GM18867 (cell line): ENCODE measurements around the gene SMDT1.
"Not testable (repeated sequence)": the region's sequence is repeated elsewhere in the genome, so short reads cannot be mapped to it uniquely, and the experiment has no call there.

ENCODE experiments used
- ATAC-seq: cut with Tn5 transposase; IDR thresholded peaks from one replicate; pipeline ENCODE4 v1.9.1; 2021; ENCODE audit warnings: mild to moderate bottlenecking, moderate library complexity; ENCODE audit not compliant: unreplicated experiment

Gene SMDT1

DNA sequence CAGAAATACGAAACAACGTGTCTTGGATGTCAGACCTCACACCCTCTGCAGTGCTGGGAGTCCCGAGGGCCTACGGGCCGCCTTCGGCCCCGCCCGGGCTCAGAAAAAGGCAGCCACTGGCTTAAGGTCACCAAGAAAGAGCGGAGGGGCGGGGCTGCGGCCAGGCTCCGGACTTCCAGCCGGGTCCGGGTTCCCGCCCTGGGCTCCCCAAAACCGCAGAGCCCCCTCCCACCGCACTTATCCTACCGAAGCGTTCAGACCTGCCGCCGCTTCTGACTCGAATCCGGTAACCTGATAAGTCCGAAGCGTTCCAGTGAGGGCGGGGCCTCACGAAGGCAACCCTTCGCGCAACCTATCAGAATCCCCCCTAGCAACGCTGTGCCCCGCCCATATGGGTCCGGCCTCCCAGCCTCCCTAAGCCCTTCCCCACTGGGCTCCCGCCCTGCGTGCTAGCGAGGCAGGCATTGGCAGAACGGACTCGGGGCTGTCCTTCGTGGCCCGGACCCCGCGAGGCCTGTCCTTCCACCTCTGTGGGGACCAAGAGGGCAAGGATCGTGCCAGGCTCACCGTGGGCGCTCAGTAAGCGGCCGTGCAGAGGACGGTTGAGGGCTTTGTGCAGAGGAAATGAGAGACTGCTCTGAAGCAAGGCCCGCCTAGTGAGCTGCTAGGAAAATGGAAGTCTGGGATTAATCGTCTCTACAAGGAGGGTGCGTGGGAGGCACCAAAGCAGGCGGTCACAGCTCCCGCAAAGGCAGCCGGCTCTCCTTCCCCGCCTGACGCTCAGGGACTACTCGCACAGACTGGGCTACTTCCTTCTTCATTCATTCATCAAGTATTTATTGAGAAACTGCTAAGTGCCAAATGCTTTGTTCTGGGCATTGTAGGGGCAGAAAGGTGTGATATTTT, 8.7 kb upstream of the SMDT1 start, which contains the start of gene NAGA:
TSS of gene NAGA (minus strand) at position 296 of the 906 bp plus-strand sequence. CDS start 515 bp downstream, outside the sequence.
- ATAC-seq = peak; percentile 90

DNA sequence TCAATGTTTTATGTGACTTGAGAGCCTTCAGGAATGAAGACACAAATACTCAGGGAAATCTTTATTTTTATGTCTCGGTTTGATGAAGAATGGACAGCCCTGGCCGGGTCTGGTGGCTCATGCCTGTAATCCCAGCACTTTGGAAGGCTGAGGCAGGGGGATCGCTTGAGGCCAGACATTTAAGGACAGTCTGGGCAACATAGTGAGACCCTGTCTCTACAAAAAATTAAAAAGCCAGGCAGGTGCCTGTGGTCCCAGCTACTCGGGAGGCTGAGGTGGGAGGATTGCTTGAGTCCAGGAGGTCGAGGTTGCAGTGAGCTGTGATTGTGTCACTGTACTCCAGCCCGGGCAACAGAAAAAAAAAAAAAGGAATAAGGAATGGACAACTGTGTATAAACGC, 8.0 kb upstream of the SMDT1 start:
- ATAC-seq = not testable (repeated sequence)

DNA sequence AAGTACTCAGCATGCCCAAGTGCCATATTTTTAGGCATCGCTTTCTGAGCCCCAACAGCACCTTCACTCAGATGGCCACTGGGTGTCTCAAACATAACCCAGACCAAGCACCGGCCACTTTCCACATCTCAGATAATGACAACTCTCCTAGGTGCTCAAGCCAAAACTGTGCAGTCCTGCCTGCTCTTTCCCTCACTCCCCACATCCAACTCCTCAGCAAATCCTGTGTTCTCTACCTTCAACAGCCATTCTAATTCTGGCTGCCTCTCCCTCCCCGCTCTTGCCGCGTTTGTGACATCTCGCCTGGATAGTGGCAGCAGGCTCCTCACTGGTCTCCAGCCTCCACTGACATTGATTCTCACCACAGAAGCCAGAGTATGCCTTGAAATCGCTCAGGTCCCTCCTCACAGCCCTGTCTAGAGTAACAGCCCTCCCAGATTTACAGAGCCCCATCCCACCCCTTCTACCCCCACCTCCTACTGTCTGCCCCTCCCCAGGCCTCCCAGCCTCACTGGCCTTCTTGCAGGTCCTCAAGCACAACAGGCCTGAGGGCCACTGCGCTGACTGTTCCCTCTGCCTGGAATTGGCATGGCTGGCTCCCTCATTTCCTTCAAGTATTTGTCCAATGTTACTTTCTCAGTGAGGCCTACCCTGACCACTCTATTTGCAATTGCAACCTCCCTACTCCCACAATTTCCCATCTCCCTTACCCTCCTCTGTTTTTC, 6.7 kb upstream of the SMDT1 start:
- no peak for ATAC-seq

DNA sequence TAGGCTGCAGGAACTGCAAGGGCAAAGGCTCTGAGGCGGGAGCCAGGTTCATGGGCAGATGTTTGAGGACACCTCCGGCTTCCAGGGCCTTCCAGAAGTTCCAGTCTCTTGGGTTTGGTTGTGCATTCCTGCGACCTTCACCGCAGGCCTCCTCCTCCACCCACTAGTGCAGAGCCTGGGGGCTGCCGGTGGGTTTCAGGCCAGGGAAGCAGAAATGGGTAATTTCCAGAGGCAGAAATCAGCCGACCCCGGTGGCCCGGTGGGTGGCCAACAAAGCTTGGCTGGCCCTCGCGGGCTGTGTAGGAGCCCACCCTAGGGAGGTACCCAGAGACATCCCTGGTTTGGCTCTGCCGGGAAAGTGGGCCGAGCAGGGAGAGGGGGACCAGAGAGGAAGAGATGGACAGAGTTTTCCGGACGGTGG, 5.9 kb upstream of the SMDT1 start:
- no peak for ATAC-seq

DNA sequence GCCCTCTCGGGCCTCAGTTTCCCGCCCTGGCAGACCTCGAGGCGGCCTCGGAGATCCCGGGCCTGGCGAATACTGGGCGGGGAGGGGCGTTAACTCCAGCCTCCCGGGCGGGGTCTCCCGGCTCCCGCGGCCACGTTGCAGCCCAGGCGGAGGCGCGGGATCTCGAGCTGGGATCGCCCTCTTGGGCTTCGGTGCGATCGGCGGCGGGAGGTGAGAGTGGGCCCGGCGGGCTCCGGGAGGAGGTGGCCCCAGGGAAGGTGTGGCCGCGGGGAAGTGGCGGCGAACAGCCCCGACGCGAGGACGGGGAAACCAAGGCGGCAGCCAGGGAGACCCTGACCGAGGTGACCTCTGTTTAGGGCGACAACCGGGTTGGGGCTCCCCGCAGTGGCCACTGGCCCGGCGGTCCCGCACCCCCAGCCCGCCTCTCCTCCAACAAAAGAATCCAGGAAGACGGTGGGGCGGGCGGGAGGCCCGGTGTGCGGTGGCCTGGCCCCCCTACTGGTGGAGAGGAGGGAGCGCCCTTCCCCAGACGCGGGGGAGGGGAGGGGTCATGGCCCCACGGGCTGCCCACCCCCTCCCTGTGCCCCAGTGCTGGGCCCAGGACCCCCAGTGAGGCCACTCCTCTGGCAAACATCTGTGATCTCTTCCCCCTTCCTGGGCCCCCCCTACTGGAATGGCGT, 5.2 kb upstream of the SMDT1 start, which contains the start of gene PHETA2:
TSS of gene PHETA2 (plus strand) at position 117 of the 680 bp plus-strand sequence. CDS start 3,046 bp downstream, outside the sequence.
- no peak for ATAC-seq

DNA sequence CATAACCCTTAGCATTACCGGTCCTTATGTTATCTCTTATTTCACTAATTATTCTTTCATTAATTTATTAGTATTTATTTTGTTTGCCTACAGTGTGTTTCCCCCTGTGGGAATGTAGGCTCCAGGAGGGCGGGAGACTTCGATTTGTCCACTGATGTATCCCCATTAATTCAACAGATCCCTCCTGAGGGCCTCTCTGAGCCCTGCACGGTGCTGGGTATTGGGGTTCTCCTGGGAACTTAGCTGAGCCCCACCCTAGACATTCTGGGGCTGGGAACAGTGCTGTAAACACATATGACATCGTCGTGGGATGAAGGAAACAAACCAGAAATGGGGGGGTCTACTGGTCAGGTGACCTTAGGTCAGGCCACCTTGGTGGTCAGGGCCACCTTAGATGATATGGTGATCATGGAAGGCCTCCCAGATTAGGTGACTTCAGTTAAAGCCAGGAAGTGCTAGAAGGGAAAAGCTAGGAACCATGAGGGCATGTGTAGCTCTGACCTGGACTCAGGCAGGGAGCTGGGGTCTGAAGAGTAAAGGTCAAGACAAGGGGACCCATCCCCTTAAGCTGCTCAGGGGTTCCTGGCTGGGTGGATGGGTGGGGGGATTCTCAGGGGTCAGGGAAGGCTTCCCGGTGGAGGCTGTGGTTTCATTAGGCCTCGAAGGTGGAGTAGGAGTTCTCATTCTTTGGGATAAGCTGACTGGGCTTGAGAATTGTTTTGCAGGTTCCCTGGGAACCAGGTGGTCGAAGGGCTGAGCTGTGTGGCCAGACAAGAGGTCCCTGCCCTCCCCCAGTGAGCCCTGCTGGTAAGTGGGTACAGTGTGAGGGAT, 4.4 kb upstream of the SMDT1 start:
- no peak for ATAC-seq

DNA sequence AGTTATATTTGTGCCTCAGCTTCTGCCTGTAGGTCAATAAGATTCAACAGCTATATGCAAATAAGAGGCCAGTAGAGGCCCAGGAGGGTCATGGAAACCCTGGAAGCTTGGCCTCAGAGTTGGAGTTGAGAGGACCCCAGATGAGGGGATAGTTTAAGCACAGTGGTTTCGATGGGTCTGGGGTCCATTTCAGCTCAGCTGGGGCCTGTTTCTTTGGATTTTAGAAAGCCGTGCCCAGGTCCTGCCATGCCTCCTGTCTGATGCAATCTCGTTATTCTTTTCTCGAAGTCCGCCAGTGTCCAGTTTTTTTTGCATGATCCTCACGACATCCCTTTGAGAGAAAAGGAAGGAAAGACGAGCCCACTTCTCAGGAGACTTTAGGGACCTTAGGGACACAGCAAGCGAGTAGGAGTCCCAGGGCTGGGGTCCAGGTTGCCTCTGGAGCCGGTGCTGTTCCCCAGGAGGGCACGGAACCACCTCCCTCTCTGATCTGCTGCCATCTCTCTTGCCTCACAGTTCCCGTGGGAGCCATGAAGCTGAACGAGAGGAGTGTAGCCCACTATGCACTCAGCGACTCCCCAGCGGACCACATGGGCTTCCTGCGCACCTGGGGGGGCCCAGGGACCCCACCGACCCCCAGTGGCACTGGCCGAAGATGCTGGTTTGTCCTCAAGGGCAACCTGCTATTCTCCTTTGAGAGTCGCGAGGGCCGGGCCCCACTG, 2.6 kb upstream of the SMDT1 start:
- ATAC-seq = no peak

DNA sequence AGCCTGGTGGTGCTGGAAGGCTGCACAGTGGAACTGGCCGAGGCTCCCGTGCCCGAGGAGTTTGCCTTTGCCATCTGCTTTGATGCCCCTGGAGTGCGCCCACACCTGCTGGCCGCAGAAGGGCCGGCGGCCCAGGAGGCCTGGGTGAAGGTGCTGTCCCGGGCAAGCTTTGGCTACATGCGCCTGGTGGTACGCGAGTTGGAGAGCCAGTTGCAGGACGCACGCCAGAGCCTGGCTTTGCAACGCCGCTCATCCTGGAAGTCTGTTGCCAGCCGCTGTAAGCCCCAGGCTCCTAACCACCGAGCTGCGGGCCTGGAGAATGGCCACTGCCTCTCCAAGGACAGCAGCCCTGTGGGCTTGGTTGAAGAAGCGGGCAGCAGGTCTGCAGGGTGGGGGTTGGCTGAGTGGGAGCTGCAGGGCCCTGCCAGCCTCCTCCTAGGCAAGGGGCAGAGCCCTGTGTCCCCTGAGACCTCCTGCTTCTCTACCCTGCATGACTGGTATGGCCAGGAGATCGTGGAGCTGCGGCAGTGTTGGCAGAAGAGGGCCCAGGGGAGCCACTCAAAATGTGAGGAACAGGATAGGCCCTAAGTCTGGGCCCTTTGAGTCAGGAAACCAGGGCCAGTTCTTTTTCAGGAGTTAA, 1.9 kb upstream of the SMDT1 start:
- ATAC-seq = no peak

DNA sequence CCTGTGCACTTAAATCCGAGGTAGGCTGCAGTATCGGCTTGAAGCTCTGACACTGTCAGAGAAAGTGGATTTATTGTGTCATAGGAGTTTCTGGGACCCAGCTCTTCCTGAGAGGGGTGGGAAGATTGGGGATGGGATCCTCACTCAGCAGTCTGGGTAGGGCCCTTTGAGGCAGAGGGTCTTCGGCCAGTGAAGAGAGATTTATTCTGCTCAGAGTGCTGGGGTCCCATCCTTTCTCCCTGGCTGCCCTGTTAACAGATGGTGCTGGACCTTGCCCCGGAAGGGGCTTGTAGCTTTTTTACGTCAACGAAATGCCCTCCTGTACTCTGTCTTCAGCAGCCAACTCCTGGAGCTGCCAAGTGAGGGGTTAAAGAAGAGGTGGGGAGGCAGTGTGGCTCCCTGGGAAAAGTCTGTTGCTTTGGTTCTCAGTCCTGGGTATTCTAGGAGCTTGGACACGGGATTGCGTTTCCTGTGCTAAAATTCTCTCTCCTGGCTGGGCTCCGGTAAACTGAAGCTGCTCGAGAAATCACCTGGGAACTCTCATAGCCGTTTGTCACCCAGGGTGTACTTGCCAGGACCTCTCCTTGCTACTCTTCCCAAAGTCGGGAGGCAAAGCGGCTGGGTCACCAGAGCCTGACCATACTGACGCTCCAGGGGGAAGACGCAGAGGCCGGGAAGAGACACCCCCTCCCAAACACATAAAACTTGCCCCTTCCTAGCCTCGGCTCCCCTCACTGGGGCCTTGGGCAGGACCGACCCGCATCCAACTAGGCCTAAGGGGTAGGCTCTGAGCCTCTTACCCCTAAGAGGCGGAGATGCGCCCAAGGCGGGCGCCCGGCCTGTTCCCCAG, 806 bp upstream of the SMDT1 start:
- ATAC-seq = peak; percentile 6

DNA sequence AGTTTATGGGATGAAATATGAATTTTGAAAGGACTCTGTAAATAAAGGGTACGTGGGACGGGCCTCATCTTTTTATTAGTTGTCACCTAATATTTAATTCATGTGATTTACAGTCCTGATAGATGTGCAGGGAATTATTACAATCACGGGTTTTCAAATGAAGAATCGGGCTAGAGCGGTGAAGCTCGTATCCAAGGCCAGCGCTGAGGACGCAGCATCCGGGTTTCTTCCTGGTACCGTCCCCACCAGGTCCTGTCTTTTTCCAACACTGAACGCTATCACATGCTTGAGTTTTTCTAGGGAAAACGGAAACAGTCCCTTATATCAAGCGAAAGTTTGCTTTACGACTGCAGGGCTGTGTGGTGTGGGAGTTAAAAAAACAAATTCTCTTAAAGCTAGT, 787 bp downstream of the SMDT1 start:
- ATAC-seq = no peak

DNA sequence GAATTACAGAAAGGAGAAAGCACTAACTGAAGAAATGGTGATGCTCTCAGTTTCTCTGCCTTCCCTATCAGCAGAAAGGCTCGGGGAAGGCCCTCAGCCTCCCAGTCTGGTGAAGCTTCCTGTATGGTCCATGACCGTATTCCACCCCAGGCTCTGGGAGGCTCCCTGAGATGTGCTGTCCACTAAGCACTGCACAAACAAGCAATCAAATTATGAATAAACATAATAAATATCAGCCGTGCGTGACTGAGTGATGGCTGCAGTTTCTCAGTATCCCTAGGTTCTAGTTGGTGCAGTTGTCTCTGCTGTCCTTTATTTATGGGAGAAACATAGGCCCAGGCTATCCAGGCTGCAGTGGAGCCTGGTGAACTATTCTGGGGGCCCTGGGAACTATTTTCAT, 3.6 kb downstream of the SMDT1 start:
- no peak for ATAC-seq

DNA sequence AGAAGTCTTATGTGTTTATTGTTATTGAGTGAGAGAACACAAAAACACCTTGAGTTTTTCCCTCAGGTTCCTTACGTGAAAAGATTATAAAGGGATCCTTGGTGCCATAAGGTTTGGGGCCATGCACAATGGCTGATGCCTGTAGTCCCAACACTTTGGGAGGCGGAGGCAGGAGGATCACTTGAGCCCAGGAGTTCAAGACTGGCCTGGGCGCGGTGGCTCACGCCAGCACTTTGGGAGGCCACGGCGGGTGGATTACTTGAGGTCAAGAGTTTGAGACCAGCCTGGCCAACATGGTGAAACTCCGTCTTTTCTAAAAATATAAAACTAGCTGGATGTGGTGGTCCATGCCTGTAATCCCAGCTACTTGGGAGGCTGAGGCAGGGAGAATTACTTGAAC, 5.4 kb downstream of the SMDT1 start:
- ATAC-seq = no peak

DNA sequence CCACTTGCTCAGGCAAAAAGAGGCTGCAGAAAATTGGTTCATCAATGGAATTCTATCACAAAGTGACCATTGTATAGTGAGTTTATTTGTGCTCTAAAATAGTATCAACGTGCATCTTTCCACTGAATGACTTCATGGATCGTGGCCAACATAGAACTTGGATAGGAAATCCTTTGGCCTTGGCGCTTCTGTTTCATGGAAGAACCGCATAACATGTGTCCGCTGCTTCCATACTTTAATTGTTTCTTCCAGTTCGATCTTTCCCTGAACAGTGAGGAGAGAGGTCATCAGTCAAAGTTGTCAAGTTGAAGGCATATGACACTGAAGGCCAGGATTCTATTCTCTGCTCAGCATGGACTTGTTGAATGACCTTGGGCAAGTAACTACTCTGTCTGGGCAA, 6.6 kb downstream of the SMDT1 start:
- ATAC-seq = no peak

DNA sequence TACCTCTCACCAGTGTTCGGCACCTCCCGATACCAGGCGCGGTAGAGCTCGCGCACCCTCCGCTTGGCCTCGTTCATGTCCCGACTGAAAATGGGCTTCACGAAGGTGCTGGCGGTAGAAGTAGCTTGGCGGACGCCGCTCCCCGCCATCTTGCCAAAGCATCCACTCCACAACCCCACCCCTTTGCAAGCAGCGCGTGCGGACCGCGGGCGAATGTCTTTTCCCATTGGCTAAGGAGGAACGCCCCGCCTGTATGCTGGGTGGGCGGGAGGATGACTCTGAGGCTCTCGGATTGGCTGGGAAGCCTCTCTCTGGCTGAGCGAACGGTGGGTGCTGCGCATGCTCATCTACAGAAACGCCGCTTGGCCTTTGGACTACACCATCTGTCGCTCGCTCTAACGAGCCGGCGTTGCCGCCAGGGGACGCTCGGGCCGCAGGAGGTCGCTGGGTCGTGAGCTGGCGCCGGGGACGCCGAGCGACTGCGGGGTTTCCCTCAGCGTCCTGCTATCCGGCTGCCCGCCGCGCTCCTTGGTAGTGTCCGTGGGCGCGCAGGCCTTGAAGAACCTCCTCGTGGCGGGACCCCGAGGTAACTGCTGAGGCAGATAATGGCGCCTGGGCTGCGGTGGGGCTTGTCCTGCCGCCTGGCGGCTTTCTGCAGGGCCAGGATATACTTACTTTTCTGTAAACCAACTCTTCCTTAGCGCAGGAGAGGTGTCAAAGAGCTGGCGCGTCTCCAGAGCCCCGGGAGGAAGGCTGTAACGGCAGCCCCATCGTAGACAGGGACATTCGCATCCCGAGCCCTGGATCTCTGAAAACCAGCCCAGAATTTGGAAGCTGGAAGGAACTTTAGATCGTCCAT, 11.3 kb downstream of the SMDT1 start, which contains the start of gene NDUFA6:
TSS of gene NDUFA6 (minus strand) at position 177 of the 859 bp plus-strand sequence. CDS start at position 149, 28 bp downstream.
- peak; percentile 91 for ATAC-seq

DNA sequence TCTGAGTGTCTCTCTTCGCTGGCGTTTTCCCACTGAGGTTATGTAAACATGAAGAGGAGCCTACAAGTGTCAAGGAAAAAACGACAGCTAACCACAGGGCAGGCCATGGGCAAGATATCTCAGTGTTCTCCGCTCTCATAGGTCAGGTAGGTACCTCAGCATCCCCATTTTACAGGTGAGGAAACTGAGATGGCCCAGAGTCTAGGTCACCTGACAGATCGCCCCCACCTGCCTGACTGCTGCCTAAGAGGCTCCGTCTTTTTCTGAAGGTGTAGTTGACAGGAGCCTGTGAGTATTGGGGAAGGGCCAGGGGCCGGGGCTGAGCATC, 11.9 kb downstream of the SMDT1 start:
- ATAC-seq = no peak

DNA sequence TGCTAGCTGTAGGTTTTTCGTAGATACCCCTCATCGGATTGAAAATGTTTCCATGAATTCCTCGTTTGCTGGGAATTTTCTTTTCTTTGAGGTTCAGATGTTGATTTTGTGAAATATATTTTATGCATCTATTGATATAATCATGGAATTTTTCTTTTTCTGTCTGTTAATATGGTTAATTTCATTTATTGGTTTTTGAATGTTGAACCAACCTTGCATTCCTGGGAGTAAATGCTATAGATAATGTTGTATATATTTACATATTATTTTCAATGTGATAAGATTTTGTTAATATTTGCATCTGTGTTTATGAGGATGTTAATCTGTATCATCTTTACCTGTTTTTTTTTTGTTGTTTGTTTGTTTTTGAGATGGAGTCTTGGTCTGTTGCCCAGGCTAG, 21.7 kb downstream of the SMDT1 start:
- no peak for ATAC-seq

DNA sequence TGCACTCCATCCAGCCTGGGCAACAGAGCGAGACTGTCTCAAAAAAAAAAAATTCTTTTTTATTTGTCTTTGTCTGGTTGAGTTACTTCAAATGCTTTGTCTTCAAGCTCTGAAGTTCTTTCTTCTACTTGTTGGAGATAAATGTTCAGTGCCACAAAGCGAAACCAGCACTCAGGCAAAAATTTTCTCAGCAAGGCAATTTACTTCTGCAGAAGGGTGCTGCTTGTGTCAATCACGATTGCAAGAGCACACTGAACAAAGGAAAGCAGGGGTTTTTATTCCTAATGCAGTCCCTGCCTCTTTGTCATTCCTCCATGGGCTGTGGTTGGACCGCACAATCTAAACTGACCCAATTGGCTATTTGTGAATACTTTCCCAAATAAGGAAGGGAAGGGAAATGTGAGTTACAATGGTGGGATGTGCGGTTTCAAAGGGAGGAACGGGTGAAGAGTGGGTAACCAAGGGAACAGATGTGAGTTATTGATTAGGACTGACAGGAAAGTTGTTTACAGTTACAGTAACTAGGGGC, 24.9 kb downstream of the SMDT1 start:
- not testable (repeated sequence) for ATAC-seq
